ENCODE data around the gene DBET.
A peak's percentile ranks its signal among the peaks of the same experiment; 100 is the strongest.
"Not testable (repeated sequence)": the region's sequence is repeated elsewhere in the genome, so short reads cannot be mapped to it uniquely, and the experiment has no call there.

Gene DBET
- total RNA-seq = 0 to 0.06 (median 0) reads per million in 18 experiments

GRCh38 chr4:190064342-190064741, at the start of gene DBET:
TSS of gene DBET (plus strand) at chr4:190064502.
- not testable (repeated sequence) for DNase-seq

DNA sequence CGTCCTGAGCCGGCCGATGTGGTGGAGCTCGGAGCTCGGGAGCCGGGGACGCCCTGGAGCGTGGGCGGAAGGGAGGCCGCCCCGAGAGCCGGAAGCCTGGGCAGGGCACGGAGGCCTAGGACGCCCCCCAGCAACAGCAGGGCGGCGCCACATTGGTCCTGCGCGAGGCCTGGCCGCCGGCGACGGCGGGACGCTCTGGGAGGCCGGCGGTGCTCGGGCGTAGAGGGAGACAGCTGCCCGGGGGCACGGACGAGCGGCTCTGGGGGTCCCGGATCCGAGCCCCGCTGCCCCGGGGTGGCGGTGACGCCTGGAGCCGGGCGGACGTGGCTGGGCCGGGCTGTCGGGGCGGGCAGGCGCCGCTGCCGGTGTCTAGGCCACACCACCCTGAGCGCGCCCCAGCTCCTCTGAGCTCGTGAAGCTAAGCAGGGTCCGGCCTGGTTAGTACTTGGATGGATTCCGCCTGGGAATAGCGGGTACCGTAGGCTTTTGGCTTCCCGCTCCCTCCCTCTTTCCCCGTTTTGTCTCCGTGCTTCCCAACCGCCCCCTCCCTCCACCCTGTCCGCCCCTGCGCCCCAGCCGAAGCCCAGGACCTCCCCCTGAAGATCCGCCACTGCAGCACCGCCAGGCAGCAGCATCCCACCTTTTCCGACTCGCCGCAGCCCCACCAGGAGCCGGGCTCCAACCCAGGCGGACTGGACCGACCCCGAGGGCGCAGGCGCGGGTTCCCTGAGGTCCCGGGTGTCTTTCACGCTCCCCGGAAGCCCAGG, 49.3 kb upstream of the DBET start:
- DNase-seq = no peak

DNA sequence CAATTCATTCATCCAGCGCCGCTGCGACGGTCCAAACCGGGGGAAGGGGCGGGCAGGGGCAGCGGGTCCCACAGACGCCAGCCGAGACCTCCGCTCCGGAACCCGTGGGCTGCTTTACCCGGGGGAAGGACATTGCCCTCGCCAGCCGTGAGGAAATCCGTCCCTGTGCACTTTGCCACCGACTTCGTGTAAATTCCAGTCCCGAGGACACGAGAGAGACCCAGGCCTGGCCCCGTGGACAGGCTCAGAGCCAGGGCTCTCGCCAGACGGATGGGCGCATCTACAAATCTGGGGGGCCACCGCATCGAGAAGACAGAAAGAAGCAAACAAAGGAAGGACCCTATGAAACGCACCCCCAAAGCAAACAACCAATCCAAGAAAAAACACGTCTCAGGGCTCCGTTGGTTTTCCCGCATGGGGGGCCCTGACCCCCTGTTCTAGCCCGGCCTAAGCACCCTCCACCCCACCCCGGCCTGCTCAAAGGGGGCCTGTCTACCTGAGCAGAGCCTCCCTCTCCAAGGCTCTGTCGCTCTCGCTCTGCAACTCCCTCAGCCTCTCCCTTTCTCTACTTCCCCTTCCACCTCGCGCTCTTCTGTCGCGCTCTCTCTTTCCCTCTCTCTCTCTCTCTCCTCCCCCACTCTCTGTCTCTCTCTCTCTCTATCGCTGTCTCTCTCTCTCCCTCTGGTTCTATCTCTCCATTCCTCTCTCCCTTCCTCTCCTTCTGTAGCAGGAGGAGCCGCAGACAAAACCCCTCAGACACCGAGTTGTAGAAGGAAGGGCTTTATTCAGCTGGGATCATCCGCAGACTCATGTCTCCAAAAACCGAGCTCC, 48.5 kb upstream of the DBET start:
- DNase-seq = no peak

DNA sequence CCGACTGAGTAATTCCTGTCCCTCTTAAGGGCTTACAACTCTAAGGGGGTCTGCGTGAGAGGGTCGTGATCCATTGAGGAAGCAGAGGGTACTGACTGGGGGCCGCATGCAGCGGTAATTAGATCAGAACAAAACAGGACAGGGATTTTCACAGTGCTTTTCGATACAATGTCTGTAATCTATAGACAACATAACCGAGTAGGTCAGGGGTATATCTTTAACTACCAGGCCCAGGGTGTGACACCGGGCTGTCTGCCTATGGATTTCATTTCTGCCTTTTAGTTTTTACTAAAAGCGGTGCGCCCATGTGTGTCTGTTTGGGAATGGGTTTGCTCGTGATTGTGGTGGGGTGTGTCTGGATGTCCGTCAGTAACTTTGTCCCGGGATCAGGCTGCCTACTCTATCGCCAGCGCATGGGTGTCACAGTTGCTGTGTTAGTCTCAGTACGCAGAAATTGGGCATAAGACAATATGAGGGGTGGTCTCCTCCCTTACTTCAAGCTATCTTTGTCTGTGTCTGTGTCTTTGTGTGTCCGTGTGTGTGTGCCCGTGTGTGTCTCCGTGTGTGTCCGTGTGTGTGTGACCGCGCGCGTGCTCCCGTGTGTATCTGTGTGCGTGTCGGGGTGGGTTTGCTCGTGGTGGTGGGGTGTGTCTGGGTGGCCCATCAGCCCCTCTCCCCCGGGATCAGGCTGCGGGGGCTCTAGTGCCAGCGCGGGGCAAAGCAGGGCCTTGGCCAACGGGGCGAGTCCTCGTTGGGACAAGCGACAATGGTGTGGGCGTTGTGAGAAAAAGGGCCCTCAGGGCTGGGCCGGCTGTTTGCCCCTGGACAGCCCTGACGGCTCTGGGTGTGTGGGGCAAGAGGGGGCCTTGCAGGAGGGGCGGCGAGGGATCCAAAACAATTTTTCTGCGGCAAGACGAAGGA, 47.7 kb upstream of the DBET start:
- DNase-seq = no peak

DNA sequence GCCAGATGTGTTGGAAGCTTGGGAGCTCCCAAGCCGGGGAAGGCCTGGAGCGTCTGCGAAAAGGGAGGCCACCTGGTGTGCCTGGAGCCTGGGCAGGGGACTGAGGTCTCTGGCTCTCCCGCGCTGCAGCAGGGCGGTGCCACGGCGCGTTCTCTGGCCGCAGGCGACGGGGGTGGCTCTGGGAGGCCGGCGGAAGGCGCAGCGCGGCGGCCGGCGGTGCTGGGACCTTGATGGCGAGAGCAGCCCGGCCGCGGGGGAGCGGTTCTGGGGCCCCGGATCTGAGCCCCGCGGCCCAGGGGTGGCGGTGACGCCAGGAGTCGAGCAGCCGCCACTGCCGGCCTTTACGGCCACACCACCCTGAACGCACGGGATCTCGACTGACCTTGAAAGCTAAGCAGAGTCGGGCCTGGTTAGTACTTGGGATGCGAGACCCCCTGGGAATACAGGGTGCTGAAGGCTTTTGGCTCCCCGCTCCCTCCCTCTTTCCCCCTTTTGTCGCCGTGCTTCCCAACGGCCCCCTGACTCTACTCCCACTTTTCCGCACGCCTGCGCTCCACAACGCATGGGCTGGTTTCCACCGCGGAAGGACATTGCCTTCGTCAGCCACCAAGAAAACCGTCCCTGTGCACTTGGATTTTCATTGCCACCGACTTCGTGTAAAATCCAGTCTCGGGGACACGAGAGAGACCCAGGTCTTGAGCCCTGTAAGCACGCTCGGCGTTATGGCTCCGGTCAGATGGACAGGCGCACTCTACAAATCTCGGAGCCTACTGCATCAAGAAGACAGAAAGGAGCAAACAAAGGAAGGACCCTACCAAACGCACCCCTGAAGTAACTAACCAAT, 46.7 kb upstream of the DBET start:
- DNase-seq = no peak

DNA sequence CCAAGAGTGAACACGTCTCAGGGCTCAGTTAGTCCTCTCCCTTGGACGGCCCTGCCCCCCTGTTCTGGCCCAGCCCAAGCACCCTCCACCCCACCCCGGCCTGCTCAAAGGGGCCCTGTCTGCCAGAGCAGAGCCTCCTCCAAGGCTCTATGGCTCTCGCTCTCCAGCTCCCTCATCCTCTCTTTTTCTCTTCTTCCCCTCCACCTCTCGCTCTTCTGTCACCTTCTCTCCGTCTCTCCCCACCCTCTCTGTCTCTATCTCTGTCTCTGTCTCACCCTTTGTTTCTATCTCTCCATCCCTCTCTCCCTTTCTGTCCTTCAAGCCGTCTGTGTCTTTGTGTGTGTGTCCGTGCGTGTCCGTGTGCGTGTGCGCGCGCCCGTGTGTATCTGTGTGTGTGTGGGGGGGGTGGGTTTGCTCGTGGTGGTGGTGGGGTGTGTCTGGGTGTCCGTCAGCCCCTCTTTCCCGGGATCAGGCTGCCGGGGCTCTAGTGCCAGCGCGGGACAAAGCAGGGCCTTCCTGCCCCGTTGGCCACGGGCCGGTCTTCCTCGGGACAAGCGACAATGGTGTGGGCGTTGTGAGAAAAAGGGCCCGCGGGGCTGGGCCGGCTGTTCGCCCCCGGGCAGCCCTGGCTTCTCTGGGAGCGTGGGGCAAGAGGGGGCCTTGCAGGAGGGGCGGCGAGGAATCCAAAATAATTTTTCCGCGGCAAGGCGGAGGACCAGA, 45.9 kb upstream of the DBET start:
- no peak for DNase-seq

- no peak for DNase-seq
Observed at GRCh38 chr4:190019023-190019858, 45.1 kb upstream of the DBET start.

DNA sequence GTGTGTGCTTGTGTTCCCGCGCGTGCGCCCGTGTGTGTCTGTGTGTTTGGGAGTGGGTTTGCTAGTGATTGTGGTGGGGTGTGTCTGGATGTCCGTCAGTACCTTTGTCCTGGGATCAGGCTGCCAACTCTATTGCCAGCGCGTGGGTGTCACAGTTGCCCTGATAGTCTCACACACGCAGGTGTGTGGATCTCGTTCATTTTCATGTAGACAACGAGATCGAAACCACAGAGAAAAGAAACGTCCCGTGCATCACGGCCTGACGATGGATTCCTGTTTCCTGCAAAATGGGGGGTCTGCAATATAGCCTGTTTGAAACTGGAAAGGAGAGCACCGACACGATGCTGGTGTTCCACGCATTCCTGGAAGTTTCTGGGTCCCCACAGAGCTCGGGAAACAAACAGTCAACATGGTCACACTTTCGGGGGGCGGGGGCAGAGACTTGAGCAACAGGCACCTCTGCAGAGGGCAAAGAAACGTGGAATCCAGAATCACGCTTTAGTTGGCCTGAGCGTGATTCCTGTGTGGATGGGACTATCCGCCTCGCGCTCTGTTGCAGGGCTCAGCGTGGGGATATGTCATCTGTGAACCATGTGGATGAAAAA, 44.3 kb upstream of the DBET start:
- not testable (repeated sequence) for DNase-seq

DNA sequence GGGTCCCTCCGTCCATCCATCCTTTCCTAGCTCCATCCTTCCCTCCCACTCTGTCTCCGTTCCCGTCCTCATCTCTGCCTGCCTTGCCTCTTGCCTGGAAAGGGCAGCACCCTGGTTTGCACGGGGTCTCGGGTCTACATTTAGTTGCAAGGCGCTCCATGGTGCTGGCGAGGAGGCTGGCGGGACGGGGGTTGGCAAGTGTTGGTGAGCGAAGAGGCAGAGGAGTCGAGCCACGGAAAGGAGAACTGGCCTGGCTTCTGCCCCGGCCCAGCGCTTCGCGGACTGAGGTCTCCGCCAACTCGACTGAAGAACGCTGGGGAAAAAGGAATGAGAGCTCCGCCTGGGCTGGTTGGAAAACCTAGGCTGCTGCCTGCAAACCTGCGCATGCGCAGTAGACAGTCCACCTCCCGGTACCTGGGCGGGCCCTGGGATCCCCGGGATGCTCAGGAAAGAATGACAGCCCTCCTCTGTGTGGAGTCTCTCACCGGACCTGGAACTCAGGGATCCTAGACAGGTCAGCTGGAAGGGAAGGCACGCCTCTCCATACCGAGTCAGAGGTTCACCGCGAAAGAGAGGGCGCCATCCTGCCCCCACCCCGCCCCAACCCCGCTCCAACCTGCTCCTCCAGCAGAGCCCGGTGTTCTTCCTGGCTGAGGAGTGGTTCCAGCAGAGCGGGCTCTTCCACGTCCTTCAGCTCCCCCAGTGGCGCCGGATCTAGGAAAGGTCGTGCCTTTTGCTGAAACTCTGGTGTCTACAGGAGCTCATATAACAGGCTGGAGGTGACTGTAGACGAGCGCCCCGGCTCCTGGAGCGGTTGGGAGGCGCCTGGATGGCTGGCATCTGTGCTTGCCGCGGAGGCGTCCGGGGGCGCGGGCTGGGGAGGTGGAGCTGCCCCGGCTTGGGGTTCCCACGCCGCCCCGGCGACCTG, 43.2 kb upstream of the DBET start:
- DNase-seq = peak in 1 of 2 donors; percentile 9

DNA sequence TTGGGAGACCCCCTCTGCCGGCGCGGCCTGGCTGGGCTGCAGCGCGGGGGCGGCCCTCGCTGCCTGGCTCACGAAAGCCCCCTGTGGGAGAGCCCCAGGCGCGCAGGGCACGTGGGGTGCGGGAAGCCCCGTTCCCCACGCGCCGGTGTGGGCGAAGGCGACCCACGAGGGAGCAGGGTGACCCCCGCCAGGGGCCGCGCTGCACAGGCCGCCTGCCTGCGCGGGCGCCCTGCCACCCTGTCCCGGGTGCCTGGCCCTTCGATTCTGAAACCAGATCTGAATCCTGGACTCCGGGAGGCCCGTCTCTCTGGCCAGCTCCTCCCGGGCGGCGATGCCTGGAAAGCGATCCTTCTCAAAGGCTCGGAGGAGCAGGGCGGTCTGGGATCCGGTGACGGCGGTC, 42.3 kb upstream of the DBET start:
- not testable (repeated sequence) for DNase-seq

- DNase-seq = not testable (repeated sequence)
Observed at GRCh38 chr4:190022614-190023281, 41.6 kb upstream of the DBET start.

DNA sequence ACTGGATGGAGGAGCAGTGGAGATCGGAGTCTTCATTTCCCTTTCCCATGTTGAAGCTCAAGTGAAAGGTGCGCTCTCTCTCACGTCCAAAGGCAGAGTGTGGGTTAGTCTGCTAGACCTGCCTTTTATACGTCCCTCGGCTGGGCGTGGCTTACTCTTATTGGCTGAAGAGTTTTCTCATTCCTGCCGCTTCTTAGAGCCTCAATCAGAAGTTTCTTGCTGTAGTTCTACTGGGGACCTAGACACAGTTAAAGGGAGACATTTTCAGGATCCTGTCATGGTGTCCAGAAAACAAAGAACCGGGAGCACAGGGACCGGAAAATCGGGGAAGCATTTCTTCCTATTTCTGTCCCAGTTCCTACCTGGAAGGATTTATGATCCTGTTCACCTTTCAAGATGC, 37.1 kb upstream of the DBET start, which contains the start of gene FRG2:
Gene FRG2 (minus strand): TSS at position 101 of the 400 bp plus-strand sequence. CDS start 52 bp downstream, at position 49.
- not testable (repeated sequence) for DNase-seq

DNA sequence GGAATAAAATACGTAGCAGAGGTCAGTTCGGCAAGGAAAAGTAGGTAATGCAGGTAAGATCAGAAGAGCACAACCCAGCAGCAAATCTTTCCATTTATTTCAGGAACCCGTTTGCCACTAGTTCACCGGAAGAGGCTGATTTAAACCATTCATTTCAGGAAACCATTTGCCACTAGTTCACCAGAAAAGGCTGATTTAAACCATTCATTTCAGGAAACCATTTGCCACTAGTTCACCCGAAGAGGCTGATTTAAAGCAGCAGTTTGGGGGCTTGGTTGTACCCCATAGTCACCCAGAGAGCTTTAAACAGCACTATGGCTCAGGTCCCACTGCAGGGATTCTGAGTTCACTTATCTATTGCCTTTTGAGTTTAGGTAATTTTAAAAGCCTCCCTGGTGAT, 33.0 kb upstream of the DBET start:
- DNase-seq = not testable (repeated sequence)

DNA sequence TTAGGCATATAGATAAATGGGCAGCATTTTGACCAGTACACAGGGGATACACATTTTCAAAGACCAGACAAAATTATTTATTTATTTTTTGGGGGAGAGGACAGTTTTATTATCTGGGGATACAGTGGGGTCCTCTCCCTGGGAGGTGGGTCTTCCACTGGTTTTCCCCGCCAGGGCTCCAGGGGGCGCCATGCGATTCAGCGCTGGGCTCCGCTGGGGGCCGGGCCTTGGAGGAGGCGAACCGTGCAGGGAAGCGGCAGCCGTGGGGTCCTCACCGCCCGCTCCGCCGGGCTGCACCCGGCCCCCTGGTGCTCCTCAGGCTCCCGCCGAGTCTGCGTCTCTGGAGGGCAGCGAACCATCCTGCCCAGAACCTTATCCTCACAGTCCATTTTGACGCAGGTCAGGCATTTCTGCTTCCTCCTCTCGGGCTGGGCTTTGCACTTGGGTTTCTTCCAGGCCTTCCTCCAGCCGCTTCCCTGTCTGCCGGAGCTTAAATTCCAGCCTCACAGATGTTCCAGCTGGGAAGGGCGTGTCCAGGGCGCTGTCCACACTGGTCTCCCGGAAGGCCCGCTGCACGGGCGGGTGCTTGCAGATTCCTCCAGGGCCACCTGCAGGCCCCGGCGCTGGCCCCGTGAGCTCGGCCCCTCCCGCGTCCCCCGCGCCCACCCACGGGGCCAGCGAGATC, 26.5 kb upstream of the DBET start:
- not testable (repeated sequence) for DNase-seq

GRCh38 chr4:190040873-190041272, 23.4 kb upstream of the DBET start:
- not testable (repeated sequence) for DNase-seq

- not testable (repeated sequence) for DNase-seq
Observed at GRCh38 chr4:190047627-190048026, 16.7 kb upstream of the DBET start.

All from inflammatory macrophage (primary cell).